ENCODE results near the gene TTC39B.

TTC39B gene

DNA sequence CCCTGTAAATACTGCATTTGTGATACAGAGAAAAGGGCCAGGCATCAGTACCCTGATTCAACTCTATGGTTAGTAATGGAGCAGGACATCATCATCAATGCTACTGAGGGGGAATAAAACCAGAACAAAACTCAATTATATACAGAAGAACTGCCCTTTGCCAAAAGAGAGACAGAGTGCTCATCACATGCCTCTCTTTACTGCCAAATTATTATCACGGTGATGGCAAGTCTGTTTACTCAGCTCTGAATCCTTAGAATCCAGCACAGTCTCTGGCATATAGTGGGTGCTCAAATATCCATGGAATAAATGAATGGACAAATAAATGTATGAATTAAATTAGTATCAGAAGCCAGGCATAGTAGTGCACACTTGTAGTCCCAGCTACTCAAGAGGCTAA, 130.2 kb downstream of the TTC39B start:
- no peak for DNase-seq (ENCODE audit: low read depth)

DNA sequence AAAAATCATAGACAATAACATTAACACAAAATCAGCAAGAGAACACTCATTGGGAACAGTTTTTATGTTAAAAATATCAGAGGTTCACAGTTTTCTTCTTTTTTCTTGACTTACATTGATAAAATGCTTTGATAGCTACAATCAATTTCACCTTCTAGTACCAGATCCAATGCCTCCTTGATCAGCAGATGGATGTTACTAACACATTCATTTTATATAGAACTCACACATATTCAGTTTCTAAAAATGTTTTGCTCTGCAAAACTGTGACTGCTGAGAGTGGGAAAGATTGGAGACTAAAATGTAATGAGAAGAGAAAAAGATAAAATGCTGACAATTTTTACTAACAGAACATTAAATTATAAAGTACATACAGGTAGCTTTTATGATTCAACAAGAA, 143.1 kb downstream of the TTC39B start:
- no peak for DNase-seq (ENCODE audit: low read depth)

DNA sequence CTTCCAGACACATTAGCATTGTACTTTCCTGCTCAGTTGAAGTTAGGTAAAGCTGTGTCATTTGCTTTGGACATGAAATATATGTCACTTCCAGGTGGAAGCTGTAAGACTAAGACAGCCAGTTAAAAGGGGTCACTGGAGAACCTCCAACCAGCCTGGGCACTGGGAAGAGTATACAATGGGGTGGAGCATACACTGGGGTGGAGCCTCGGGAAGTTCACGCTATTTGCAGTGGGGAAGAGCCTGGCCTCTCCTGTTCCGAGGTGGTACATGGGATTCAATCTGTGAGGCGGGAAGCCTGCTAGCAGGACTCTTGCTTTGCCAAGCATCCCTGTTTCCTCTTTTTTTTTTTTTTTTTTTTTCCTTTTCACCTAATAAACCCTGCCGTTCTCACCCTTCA, 145.3 kb downstream of the TTC39B start:
- no peak for DNase-seq (ENCODE audit: low read depth)

DNA sequence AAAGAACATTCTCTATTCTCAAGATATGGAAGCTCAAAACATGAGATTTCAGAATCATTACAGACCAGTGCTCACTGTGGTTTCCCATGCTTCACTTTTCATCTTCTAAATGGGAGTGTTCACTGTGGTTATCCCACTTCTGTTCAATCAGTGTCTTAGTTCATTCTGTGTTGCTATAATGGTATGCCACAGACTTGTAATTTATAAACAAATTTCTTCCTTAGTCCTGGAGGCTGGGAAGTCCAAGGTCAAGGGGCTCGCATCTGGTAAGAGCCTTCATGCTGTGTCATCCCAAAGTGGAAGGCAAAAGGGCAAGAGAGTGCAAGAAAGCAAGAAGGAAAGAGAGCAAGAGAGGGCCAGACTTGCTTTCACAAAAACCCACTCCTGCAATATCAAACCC, 146.3 kb downstream of the TTC39B start:
- no peak for DNase-seq (ENCODE audit: low read depth)

GRCh38 chr9:15158064-15158463, 149.0 kb downstream of the TTC39B start:
- no peak for DNase-seq (ENCODE audit: low read depth)

DNA sequence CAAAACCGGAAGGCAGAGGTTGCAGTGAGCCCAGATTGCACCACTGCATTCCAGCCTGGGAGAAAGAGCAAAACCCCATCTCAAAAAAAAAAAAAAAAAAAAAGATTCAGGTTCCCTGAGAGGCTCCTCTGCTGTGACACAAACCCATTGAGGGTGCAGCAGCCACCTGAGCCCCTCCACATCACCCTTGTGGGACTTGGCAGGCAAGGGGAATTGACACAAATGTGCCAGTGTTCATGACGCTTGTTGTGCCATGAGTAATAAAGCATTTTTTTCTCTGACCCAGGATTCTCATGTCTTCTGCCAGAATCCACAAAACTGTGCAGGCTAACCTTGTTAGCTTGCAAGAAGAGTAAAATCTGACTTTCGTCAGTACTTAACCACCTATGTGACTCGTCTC, 149.6 kb downstream of the TTC39B start:
- no peak for DNase-seq (ENCODE audit: low read depth)

DNA sequence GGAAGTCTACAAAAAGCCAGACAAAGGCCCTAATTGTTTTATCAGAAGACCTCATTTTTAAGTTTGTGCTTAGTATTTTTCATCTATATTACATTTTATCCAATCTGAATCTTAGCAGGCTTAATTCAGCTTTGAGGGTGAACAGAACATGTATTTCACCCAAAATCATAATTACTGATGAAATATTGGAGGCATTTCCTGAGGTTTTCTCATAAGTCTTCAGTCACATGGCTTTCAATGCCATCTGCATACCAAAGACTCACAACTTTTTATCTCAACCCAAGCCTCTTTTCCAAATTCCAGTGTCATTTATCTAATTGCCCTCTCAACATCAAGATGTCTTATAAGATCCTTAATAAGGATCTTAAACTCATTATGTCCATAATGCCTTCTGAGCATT, 150.8 kb downstream of the TTC39B start:
- DNase-seq (ENCODE audit: low read depth): no peak

- no peak for DNase-seq (ENCODE audit: low read depth)
Measured at GRCh38 chr9:15155826-15156225, 151.2 kb downstream of the TTC39B start.

DNA sequence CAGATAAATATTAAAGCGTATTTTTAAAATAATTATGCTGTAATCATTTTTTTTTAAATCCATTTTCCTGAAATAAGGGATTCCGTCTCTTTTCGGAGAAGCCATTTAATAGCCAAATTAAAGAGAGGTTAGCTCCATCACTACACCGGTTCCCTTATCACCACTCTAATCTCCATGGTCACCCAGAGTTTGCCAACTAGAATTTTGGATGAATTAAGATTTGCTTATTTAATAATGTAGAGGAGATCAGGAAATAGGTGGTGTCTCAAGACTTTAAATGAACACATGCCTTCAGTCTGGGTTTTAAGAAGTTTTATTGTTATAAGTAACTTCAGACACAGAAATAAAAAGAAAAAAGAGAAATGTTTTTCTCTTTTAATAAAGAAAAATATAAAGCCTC, 151.7 kb downstream of the TTC39B start:
- DNase-seq (ENCODE audit: low read depth): no peak

DNA sequence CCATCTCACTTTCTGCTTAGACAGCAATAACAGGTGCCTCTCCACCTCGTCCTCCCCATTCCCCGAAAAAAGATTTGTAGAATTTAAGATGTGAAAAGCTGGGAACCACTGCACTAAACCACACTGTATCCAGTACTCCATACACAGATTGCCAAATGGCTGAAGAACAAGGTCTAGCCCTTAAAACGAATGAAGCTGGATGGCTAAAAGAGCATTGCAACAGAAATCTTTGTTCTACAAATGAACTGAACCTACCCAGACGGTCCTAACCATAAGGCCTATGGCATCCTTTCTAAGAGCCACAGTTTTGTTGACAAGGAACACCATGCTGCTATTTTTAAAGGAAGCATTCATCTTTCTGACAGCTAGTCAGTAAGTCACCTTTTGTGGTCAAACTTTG, 152.3 kb downstream of the TTC39B start:
- DNase-seq (ENCODE audit: low read depth): no peak

GRCh38 chr9:15153961-15154360, 153.1 kb downstream of the TTC39B start:
- no peak for DNase-seq (ENCODE audit: low read depth)

DNA sequence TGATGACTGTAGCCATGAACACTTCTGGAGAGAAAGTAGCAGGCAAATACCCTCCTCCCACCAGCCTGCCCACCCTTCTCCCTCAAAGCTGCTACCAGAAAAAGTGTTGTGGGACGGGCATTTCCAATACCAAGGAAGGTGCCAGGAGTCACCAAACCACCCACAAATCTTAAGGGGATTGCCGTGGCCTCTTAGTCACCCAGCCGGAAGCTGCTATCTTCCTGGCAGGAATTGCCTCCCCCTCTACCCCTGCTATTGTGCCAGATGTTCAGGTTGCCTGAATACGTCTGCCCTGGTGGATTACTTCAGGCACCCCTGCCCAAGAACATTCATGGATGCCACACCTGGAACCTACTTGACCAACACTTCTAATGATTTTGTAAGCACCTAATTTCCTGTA, 156.1 kb downstream of the TTC39B start:
- no peak for DNase-seq (ENCODE audit: low read depth)

- no peak for DNase-seq (ENCODE audit: low read depth)
Measured at GRCh38 chr9:15149450-15149849, 157.6 kb downstream of the TTC39B start.

GRCh38 chr9:15146268-15146700, 160.7 kb downstream of the TTC39B start:
- DNase-seq (ENCODE audit: low read depth): no peak

GRCh38 chr9:15144622-15145061, 162.4 kb downstream of the TTC39B start:
- DNase-seq (ENCODE audit: low read depth): no peak

- no peak for DNase-seq (ENCODE audit: low read depth)
Measured at GRCh38 chr9:15142878-15143534, 164.0 kb downstream of the TTC39B start.

DNA sequence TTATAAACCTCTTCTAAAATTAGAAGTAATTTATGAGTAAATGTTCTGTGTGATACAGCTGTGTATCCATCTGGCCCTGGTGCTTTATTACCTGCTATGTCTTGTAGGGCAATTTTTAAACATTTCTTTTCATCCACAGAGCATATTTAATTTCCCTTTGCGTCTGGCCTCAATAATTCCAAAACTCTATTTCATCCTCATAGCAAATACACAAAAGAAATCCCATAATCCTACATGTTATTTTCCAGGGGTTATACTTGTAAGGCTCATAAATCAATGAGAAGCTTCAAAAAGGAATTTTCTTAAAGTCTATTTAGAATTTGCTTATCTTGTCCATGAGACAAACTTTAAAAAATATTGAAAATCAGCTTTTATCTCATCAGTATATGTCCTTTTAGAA, 167.0 kb downstream of the TTC39B start:
- no peak for DNase-seq (ENCODE audit: low read depth)

DNA sequence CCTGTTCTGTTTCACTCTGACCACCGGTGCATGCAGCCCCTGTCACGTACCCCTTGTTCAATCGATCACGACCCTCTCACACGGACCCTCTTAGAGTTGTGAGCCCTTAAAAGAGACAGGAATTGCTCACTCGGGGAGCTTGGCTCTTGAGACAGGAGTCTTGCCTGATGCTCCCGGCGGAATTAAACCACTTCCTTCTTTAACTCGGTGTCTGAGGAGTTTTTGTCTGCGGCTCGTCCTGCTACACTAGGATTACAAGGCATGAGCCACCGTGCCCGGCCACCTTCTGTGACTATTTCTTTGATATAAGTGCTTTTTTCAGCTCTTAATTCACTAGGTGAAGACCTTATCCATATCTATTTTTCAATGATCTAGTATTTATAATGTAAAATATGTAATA, 167.5 kb downstream of the TTC39B start:
- no peak for DNase-seq (ENCODE audit: low read depth)

GRCh38 chr9:15138357-15138686, 168.7 kb downstream of the TTC39B start:
- DNase-seq (ENCODE audit: low read depth): no peak

DNA sequence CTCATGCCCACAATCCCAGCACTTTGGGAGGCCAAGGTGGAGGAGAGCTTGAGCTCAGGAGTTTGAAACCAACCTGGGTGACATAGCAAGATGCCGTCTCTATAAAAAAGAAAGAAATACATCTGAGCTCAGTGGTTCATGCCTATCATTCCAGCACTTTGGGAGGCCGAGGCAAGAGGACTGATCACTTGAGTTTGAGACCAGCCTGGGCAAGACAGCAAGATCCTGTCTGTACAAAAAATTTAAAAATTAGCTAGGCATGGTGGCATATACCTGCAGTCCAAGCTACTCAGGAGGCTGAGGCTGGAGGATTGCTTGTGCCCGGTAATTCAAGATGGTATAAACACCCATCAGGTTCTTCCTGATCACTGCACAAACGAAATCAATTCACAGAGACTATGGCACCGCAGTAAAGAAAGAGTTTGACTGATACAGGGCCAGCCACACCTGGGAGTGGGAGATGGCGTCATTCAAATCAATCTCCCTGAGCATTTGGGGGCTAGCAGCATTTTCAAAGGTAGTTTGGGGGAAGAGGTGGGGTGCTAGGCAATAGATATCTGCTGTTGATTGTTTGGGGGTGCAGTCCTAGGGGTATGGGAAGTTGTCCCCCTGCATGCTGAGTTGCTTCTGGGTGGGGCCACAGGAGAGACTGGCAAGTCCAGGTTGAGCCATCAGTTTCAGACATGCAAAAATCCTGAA, 169.2 kb downstream of the TTC39B start:
- DNase-seq (ENCODE audit: low read depth): no peak

GRCh38 chr9:15137089-15137488, 169.9 kb downstream of the TTC39B start:
- no peak for DNase-seq (ENCODE audit: low read depth)

GRCh38 chr9:15136646-15137045, 170.4 kb downstream of the TTC39B start:
- no peak for DNase-seq (ENCODE audit: low read depth)

DNA sequence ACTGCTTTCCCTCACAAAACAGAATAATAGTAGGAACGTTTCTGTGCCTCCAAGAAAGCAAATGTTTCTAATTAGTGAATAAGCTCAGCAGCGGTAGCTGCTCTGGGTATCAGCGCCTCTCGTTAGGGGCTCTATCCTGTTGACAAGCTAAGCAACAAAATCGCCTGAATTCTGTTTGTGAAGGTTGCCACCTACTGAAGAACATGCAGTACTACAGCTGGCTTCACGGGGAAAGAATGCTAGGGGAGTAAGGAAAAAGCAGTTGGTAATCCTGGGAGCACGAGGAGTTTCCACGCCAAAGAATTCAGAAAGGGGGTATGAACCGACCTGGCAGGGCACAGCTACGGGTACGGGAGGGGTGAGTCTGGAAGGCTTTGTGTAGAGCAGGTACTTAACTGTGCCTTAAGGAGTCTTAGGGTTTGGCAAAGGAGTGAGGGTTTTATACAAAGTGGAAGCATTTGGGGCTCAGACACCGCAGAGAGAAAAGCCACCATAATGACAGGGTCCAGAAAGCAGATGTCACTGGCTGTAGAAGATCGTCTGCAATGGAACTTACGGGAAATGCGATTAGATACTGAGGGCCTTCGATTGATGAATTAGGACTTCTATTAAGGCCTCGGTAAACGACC, 171.7 kb downstream of the TTC39B start:
- no peak for DNase-seq (ENCODE audit: low read depth)

GRCh38 chr9:15133488-15133887, 173.5 kb downstream of the TTC39B start:
- no peak for DNase-seq (ENCODE audit: low read depth)

Data from stimulated activated CD8-positive, alpha-beta memory T cell treated with anti-CD3 and anti-CD28 coated beads, Interleukin-7, amount 100 ng/mL, for 24 hours (primary cell).